SK-N-SH (cell line): ENCODE results near the gene SLC16A10.

Experiments used
- CHD2 ChIP-seq: fragments of 150-350 bp; IDR thresholded peaks from 2 replicates; pipeline ENCODE4 v1.6.1; 2018; ENCODE audit warnings: low read length; ENCODE audit not compliant: partially characterized antibody
- CTCF ChIP-seq: fragments of 200-600 bp; sonication (generic); IDR thresholded peaks from 2 replicates; pipeline ENCODE4 v1.6.1; 2017; ENCODE audit warnings: antibody characterized with exemption, mild to moderate bottlenecking, moderate library complexity
- EP300 ChIP-seq, 2 experiments: IDR thresholded peaks; 2 replicates each; pipeline versions ENCODE4 v1.4.0 to v1.6.1; 2012; ENCODE audit warnings: borderline replicate concordance in 1 of 2, low read depth in 1 of 2, low read length in 1 of 2
- FOXM1 ChIP-seq: IDR thresholded peaks from 2 replicates; pipeline ENCODE4 v1.4.0; 2012; ENCODE audit warnings: low read depth, mild to moderate bottlenecking
- JUND ChIP-seq: IDR thresholded peaks from 2 replicates; pipeline ENCODE4 v1.4.0; 2012
- MAX ChIP-seq: IDR thresholded peaks from 2 replicates; pipeline ENCODE4 v1.4.0; 2012; ENCODE audit warnings: low read depth
- POLR2AphosphoS5 ChIP-seq: IDR thresholded peaks from 2 replicates; pipeline ENCODE4 v1.6.1; 2012; ENCODE audit warnings: low read depth, low read length
- RAD21 ChIP-seq: IDR thresholded peaks from 2 replicates; pipeline ENCODE4 v1.6.1; 2012; ENCODE audit warnings: mild to moderate bottlenecking, low read length
- RCOR1 ChIP-seq: fragments of 150-350 bp; IDR thresholded peaks from 2 replicates; pipeline ENCODE4 v1.6.1; 2017; ENCODE audit warnings: antibody characterized with exemption, low read length
- REST ChIP-seq: IDR thresholded peaks from 2 replicates; pipeline ENCODE4 v1.6.1; 2012; ENCODE audit warnings: mild to moderate bottlenecking, low read depth, low read length, moderate library complexity
- RXRA ChIP-seq: IDR thresholded peaks from 2 replicates; pipeline ENCODE4 v1.4.0; 2012; ENCODE audit warnings: low read depth, mild to moderate bottlenecking, borderline replicate concordance
- SIN3A ChIP-seq: IDR thresholded peaks from 2 replicates; pipeline ENCODE4 v1.6.1; 2012; ENCODE audit warnings: low read depth, mild to moderate bottlenecking, low read length, moderate library complexity, borderline replicate concordance
- TAF1 ChIP-seq: IDR thresholded peaks from 2 replicates; pipeline ENCODE4 v1.6.1; 2012; ENCODE audit warnings: low read depth, mild to moderate bottlenecking, low read length, moderate library complexity, borderline replicate concordance
- TEAD4 ChIP-seq: IDR thresholded peaks from 2 replicates; pipeline ENCODE4 v1.4.0; 2012; ENCODE audit warnings: mild to moderate bottlenecking, borderline replicate concordance; ENCODE audit not compliant: insufficient read depth

- no peak for TF ChIP-seq POLR2AphosphoS5
- no peak for TF ChIP-seq CTCF
- no peak for TF ChIP-seq TAF1
- no peak for TF ChIP-seq TEAD4
- no peak for TF ChIP-seq SIN3A
- TF ChIP-seq CHD2: no peak
- no peak for TF ChIP-seq RCOR1
- TF ChIP-seq REST: no peak
- no peak for TF ChIP-seq JUND
- TF ChIP-seq RAD21: no peak
- TF ChIP-seq EP300 (IDR thresholded peaks at IDR 0.05; ENCODE audit: borderline replicate concordance in 1 of 2, low read depth in 1 of 2, low read length in 1 of 2): no peak
- no peak for TF ChIP-seq FOXM1
- TF ChIP-seq MAX: no peak
- TF ChIP-seq RXRA: no peak
Observed at GRCh38 chr6:111192911-111193555, 105.7 kb downstream of the SLC16A10 start.
